ENCODE results near the gene PDE6A.

DNA sequence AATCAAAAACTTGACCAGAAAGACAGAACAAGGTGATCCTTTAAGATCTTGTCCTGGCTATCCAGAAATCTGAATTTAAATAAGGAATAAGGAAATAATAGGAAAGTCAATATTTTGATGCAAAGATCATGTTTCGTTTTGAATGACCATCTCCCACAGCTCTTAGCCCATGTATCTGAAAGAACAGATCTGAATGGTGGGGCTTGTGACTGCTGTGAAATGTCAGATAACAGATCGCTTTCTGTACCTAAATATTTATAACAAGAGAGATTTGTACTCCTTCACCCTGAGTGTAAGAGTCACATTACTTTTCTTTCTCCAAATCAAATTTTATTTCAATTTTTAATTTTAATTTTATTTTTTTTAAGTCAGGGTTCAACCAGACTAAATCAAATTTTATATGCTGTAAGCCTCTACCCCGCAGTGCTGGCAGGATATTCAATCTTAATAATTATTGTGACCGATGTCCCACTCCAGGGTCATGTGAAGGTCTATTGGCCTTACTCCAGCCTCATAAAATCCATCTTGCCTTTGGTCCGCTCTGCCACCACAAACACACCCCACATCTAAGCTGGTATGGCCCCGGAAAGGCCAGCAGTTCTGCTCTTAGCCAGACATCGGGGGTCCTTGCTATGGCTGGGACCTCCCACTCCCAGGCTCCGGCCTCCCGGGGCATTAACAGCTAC, 9.0 kb upstream of the PDE6A start:
- TF ChIP-seq, protein P1, sequence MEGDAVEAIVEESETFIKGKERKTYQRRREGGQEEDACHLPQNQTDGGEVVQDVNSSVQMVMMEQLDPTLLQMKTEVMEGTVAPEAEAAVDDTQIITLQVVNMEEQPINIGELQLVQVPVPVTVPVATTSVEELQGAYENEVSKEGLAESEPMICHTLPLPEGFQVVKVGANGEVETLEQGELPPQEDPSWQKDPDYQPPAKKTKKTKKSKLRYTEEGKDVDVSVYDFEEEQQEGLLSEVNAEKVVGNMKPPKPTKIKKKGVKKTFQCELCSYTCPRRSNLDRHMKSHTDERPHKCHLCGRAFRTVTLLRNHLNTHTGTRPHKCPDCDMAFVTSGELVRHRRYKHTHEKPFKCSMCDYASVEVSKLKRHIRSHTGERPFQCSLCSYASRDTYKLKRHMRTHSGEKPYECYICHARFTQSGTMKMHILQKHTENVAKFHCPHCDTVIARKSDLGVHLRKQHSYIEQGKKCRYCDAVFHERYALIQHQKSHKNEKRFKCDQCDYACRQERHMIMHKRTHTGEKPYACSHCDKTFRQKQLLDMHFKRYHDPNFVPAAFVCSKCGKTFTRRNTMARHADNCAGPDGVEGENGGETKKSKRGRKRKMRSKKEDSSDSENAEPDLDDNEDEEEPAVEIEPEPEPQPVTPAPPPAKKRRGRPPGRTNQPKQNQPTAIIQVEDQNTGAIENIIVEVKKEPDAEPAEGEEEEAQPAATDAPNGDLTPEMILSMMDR (IDR thresholded peaks at IDR 0.05) = no peak
- no peak for TF ChIP-seq EP300 (IDR thresholded peaks at IDR 0.05)
- TF ChIP-seq POLR2A (IDR thresholded peaks at IDR 0.05; ENCODE audit: low read depth) = no peak
